Fibroblast of skin of scalp (primary cell): ENCODE results near the gene CIITA.

Source experiments
- DNase-seq: peaks from one replicate; pipeline ENCODE4 v3.0.0-alpha.2; 2013

The CIITA gene

GRCh38 chr16:10879681-10880589 is 2.9 kb downstream of the CIITA start:
- no peak for DNase-seq

- no peak for DNase-seq
These were observed 3.8 kb downstream of the CIITA start for GRCh38 chr16:10880594-10881452.

GRCh38 chr16:10881479-10882030 is 4.6 kb downstream of the CIITA start:
- no peak for DNase-seq

- no peak for DNase-seq
These were observed 6.0 kb downstream of the CIITA start for GRCh38 chr16:10883004-10883403.

- DNase-seq = no peak
These were observed 8.2 kb downstream of the CIITA start for GRCh38 chr16:10885246-10885645.

- no peak for DNase-seq
These were observed 11.4 kb downstream of the CIITA start for GRCh38 chr16:10888320-10888937.

GRCh38 chr16:10889855-10890254 is 12.9 kb downstream of the CIITA start:
- DNase-seq = no peak

- DNase-seq = no peak
These were observed 15.8 kb downstream of the CIITA start for GRCh38 chr16:10892782-10893318.

GRCh38 chr16:10895053-10895946 is 18.3 kb downstream of the CIITA start:
- peak; percentile 57 for DNase-seq

GRCh38 chr16:10896165-10896564 is 19.2 kb downstream of the CIITA start:
- DNase-seq = no peak

GRCh38 chr16:10896723-10897122 is 19.7 kb downstream of the CIITA start:
- DNase-seq = no peak

GRCh38 chr16:10897134-10897533 is 20.1 kb downstream of the CIITA start:
- DNase-seq = no peak

GRCh38 chr16:10902999-10903398 is 26.0 kb downstream of the CIITA start:
- no peak for DNase-seq

- no peak for DNase-seq
These were observed 29.5 kb downstream of the CIITA start for GRCh38 chr16:10906482-10906881.

- DNase-seq = no peak
These were observed 30.1 kb downstream of the CIITA start for GRCh38 chr16:10906914-10907756.

GRCh38 chr16:10907757-10908045 is 30.7 kb downstream of the CIITA start:
- DNase-seq = no peak

GRCh38 chr16:10911267-10911666 is 34.3 kb downstream of the CIITA start:
- no peak for DNase-seq

- DNase-seq = no peak
These were observed 39.5 kb downstream of the CIITA start for GRCh38 chr16:10916534-10916933.

GRCh38 chr16:10918294-10919002 is 41.4 kb downstream of the CIITA start:
- peak; percentile 90 for DNase-seq

- DNase-seq = no peak
These were observed 42.0 kb downstream of the CIITA start for GRCh38 chr16:10919003-10919351.
